Stomach (tissue), 8 donors: ENCODE data around the gene PLEKHH2. TPM values are rescaled to one million over a fixed set of nuclear protein-coding genes. Genes with fewer than 3 reads are reported as not detected.

Experiments
- polyA plus RNA-seq, 3 donors: library from polyadenylated mRNA; stranded (reverse); fragments of 200-250 nt; gene quantifications; one replicate each; pipeline ENCODE4 v1.2.3, GENCODE V29; 2013
- small RNA-seq, 4 donors: library from RNA; depleted of rRNA; stranded (forward); fragments of <200 nt; gene quantifications; one replicate each; pipeline ENCODE3, GENCODE V24; 2016
- total RNA-seq, 5 donors: library from RNA; depleted of rRNA; stranded (reverse); fragments of >200 nt; gene quantifications; one replicate each; pipeline versions ENCODE4 v1.1.0 to v1.2.3, GENCODE V29; 2014 to 2016
- donor health status: healthy with polysubstance abuse.
- donor health status: Bipolar disorder and iron deficiency.
- donor health status: healthy.

The PLEKHH2 gene
- total and polyA plus RNA-seq, 8 donors: 1.8 to 130 (median 11.1) TPM

Small RNA genes lying within 50 kb of the gene (small RNA-seq; reads per million reads assigned to genes)
- gene RF00019: 0 reads per million in 4 donors
- 0 reads per million in 4 donors for gene RN7SKP66

Other genes starting within 250 kb of the PLEKHH2 start
- 100 to 1,000 TPM in 1 of 5 donors, 10 to 100 TPM in 4; 30.4 to 109 (median 39.3) TPM for gene THADA, start 41.2 kb upstream of the PLEKHH2 start, total RNA-seq
- 10 to 100 TPM in 1 of 3 donors, 1 to 10 TPM in 2; 8.0 to 12.7 (median 9.0) TPM for gene THADA, start 41.2 kb upstream of the PLEKHH2 start, polyA plus RNA-seq
- gene C1GALT1C1L, start 39.2 kb downstream of the PLEKHH2 start, total RNA-seq: 1 to 10 TPM in 1 of 5 donors, not detected in 4; 1.3 TPM
- under 1 TPM in 1 of 3 donors, not detected in 2; 0.63 TPM for gene C1GALT1C1L, start 39.2 kb downstream of the PLEKHH2 start, polyA plus RNA-seq
- gene DYNC2LI1, start 136.8 kb downstream of the PLEKHH2 start, total RNA-seq: 10 to 100 TPM in 4 of 5 donors, 1 to 10 TPM in 1; 3.5 to 43.1 (median 30.3) TPM
- gene DYNC2LI1, start 136.8 kb downstream of the PLEKHH2 start, polyA plus RNA-seq: 10 to 100 TPM; 15.8 to 22.9 (median 17.8) TPM
- gene ABCG5, start 201.6 kb downstream of the PLEKHH2 start, total RNA-seq: under 1 TPM in 1 of 5 donors, not detected in 4; 0.92 TPM
- gene ABCG5, start 201.6 kb downstream of the PLEKHH2 start, polyA plus RNA-seq: not detected
- 1 to 10 TPM in 3 of 5 donors, not detected in 2; 1.1 to 8.9 (median 6.7) TPM for gene ABCG8, start 201.7 kb downstream of the PLEKHH2 start, total RNA-seq
- not detected for gene ABCG8, start 201.7 kb downstream of the PLEKHH2 start, polyA plus RNA-seq